DOHH2 (cell line): Measurements from ENCODE around the gene BICRA.
"Not testable (repeated sequence)": the region's sequence is repeated elsewhere in the genome, so short reads cannot be mapped to it uniquely, and the experiment has no call there.

Experiments used
- EZH2phosphoT487 ChIP-seq: fragments of 200-600 bp; sonication (generic); IDR thresholded peaks from 2 replicates; pipeline ENCODE4 v1.6.1; 2017; ENCODE audit warnings: borderline replicate concordance, mild to moderate bottlenecking, antibody characterized with exemption, low read length, moderate library complexity, mixed read lengths
- TF ChIP-seq, protein P1 (sequence below): fragments of 200-600 bp; sonication (generic); IDR thresholded peaks from one replicate; pipeline ENCODE4 v1.5.1; 2014; ENCODE audit warnings: antibody characterized with exemption, mild to moderate bottlenecking, low read depth, low read length; ENCODE audit not compliant: poor library complexity, severe bottlenecking

DNA sequence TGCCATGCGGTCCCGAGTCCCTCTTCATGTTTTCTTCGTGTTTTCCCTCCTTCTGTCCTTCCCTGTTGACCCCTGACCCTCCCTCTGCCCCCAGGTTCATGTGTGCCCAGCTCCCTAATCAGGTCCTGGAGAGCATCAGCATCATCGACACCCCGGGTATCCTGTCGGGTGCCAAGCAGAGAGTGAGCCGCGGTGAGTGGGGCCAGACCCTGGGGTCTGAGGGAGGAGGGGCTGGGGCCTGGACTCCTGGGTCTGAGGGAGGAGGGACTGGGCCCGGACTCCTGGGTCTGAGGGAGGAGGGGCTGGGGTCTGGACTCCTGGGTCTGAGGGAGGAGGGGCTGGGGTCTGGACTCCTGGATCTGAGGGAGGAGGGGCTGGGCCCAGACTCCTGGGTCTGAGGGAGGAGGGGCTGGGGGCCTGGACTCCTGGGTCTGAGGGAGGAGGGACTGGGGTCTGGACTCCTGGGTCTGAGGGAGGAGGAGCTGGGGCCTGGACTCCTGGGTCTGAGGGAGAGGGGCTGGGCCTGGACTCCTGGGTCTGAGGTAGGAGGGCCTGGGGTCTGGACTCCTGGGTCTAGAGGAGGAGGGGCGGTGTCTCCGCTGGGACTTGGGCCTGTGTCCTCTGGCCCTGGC, 109.6 kb downstream of the BICRA start:
- TF ChIP-seq, protein P1, sequence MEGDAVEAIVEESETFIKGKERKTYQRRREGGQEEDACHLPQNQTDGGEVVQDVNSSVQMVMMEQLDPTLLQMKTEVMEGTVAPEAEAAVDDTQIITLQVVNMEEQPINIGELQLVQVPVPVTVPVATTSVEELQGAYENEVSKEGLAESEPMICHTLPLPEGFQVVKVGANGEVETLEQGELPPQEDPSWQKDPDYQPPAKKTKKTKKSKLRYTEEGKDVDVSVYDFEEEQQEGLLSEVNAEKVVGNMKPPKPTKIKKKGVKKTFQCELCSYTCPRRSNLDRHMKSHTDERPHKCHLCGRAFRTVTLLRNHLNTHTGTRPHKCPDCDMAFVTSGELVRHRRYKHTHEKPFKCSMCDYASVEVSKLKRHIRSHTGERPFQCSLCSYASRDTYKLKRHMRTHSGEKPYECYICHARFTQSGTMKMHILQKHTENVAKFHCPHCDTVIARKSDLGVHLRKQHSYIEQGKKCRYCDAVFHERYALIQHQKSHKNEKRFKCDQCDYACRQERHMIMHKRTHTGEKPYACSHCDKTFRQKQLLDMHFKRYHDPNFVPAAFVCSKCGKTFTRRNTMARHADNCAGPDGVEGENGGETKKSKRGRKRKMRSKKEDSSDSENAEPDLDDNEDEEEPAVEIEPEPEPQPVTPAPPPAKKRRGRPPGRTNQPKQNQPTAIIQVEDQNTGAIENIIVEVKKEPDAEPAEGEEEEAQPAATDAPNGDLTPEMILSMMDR = not testable (repeated sequence)
- TF ChIP-seq EZH2phosphoT487 = not testable (repeated sequence)
